OCI-LY7 (cell line): ENCODE measurements around the gene POLR2E.

Experiments
- CTCF ChIP-seq: fragments of 200-600 bp; sonication (generic); conservative IDR thresholded peaks from 2 replicates; pipeline ENCODE4 v1.5.1; 2014; ENCODE audit warnings: mild to moderate bottlenecking, antibody characterized with exemption, low read length, moderate library complexity, mixed read lengths
- EZH2phosphoT487 ChIP-seq: fragments of 200-600 bp; sonication (generic); IDR thresholded peaks from 2 replicates; pipeline ENCODE4 v1.6.1; 2018; ENCODE audit warnings: low read depth, borderline replicate concordance, mild to moderate bottlenecking, mixed run types, antibody characterized with exemption, low read length, moderate library complexity, mixed read lengths

GRCh38 chr19:1063909-1064660 lies 31.1 kb downstream of the POLR2E start:
- no peak for TF ChIP-seq CTCF
- TF ChIP-seq EZH2phosphoT487: no peak
